Spleen (tissue), 11 donors: ENCODE measurements around the gene ARHGEF38. TPM values are rescaled to one million over a fixed set of nuclear protein-coding genes. Genes with fewer than 3 reads are reported as not detected.

Experiments
- DNase-seq: peaks from one replicate; pipeline ENCODE4 v3.0.0-alpha.2; 2020
- H3K27ac ChIP-seq, 8 donors: fragments of 200-600 bp; sonication (generic) in 7 of 8; 1 replicate in 4 of 8; 2 replicates in 4 of 8; pipeline versions ENCODE4 v1.5.0 to v1.8.0; 2016 to 2021; ENCODE audit warnings: inconsistent platforms in 4 of 8, mild to moderate bottlenecking in 4 of 8, moderate library complexity in 1 of 8
- H3K27me3 ChIP-seq, 7 donors: fragments of 200-600 bp; sonication (generic) in 6 of 7; replicated peaks in 1 of 7; 1 replicate in 4 of 7; 2 replicates in 3 of 7; pipeline versions ENCODE4 v1.5.0 to v1.8.0; 2016 to 2021; ENCODE audit warnings: inconsistent platforms in 3 of 7, mild to moderate bottlenecking in 1 of 7
- H3K36me3 ChIP-seq, 6 donors: fragments of 200-600 bp; sonication (generic) in 5 of 6; 1 replicate in 4 of 6; 2 replicates in 2 of 6; pipeline versions ENCODE4 v1.5.0 to v1.8.0; 2016 to 2021; ENCODE audit warnings: inconsistent platforms in 2 of 6
- H3K4me1 ChIP-seq, 6 donors: fragments of 200-600 bp; sonication (generic) in 5 of 6; 1 replicate in 3 of 6; 2 replicates in 3 of 6; pipeline versions ENCODE4 v1.5.0 to v1.8.0; 2016 to 2021; ENCODE audit warnings: inconsistent platforms in 3 of 6
- H3K4me3 ChIP-seq, 8 donors: fragments of 200-600 bp; sonication (generic) in 7 of 8; 1 replicate in 4 of 8; 2 replicates in 4 of 8; pipeline versions ENCODE4 v1.5.0 to v1.8.0; 2016 to 2021; ENCODE audit warnings: inconsistent platforms in 4 of 8, mild to moderate bottlenecking in 4 of 8, moderate library complexity in 2 of 8
- H3K9me3 ChIP-seq, 8 donors: fragments of 200-600 bp; sonication (generic) in 7 of 8; 1 replicate in 4 of 8; 2 replicates in 4 of 8; pipeline versions ENCODE4 v1.5.0 to v1.8.0; 2016 to 2021; ENCODE audit warnings: inconsistent platforms in 4 of 8
- CTCF ChIP-seq, 11 experiments: fragments of 200-600 bp in 7 of 11; fragments of 450-650 bp in 4 of 11; sonication (generic) in 4 of 11; IDR thresholded peaks in 8 of 11; conservative IDR thresholded peaks in 3 of 11; 1 replicate in 7 of 11; 2 replicates in 4 of 11; pipeline versions ENCODE4 v1.4.0 to v1.8.0; 2016 to 2021; ENCODE audit warnings: antibody characterized with exemption in 11 of 11, inconsistent platforms in 4 of 11, mild to moderate bottlenecking in 1 of 11
- POLR2A ChIP-seq, 3 donors: fragments of 450-650 bp; IDR thresholded peaks; one replicate each; pipeline ENCODE4 v1.5.1; 2017; ENCODE audit warnings: antibody characterized with exemption in 3 of 3, mild to moderate bottlenecking in 1 of 3
- POLR2AphosphoS5 ChIP-seq, 3 donors: sonication (generic); formaldehyde crosslinking; IDR thresholded peaks; one replicate each; pipeline ENCODE4 v1.5.1; 2017; ENCODE audit warnings: antibody characterized with exemption in 3 of 3
- WGBS, 5 donors: extraction: QIAGEN DNeasy Blood & Tissue Kit in 3 of 5; methylation state at CpG; one replicate each; pipeline versions ENCODE4 v1.1.5 to v1.1.7; 2013 to 2018; 5-methylcytosine and 5-hydroxymethylcytosine counted together
- intact Hi-C: fragments of 100-400 bp; cut with DNase I; formaldehyde crosslinking; loops from one replicate; pipeline ENCODE4 v1.15.0; 2023; ENCODE audit warnings: low total_unique reads
- polyA plus RNA-seq, 3 donors: library from polyadenylated mRNA; stranded (reverse); fragments of 200-250 nt; gene quantifications; one replicate each; pipeline ENCODE4 v1.2.1, GENCODE V29; 2013
- total RNA-seq, 7 donors: library from RNA; depleted of rRNA in 3 of 7; stranded (reverse); fragments of >200 nt in 3 of 7; fragmentation: NEBNext Ultra II Directional in 4 of 7; extraction: Animal tissue kit (Norgen Biotek cat#: 25700) in 4 of 7; gene quantifications; one replicate each; pipeline versions ENCODE4 v1.1.0 to v1.2.1, GENCODE V29; 2016 to 2021
- donor health status: healthy with polysubstance abuse.
- donor health status: DM: no; HTN: no; CAD: no; lungs with moderate emphysema.
- donor health status: DM: no; HTN: no; CAD: no.
- donor health status: Bipolar disorder and iron deficiency.
- donor health status: healthy.
- donor health status: DM: no; HTN: no; CAD: no.
- donor health status: DM: yes; HTN: yes; CAD: no.

Gene ARHGEF38
- total and polyA plus RNA-seq, 10 donors, result not detected

- Histone ChIP-seq H3K27me3 (no peaks in the 10 kb centered on the region), H3K4me1 (no peaks in the 10 kb centered on the region), H3K9me3 (peaks cover 0 to 6% (median 0%) of the 10 kb centered on the region in 8 donors), H3K4me3 (no peak overlapping the region), H3K36me3 (no peaks in the 10 kb centered on the region), H3K27ac (no peak overlapping the region)
- intact Hi-C loops, result no loop called here
- TF ChIP-seq POLR2AphosphoS5 (IDR thresholded peaks at IDR 0.05) (no peak), CTCF (IDR thresholded peaks at IDR 0.05 in 8 of 11, conservative IDR thresholded peaks at IDR 0.05 in 3 of 11) (no peak), POLR2A (IDR thresholded peaks at IDR 0.05) (no peak)
- WGBS, 5 donors, result 51 to 78% (median 71%) methylated on average over 3 of the region's 3 CpGs
- DNase-seq, result no peak
These were observed 10.4 kb upstream of the ARHGEF38 start for GRCh38 chr4:105542039-105542438.

- no peaks in the 10 kb centered on the region for H3K27me3 ChIP-seq
- H3K4me1 ChIP-seq, result no peaks in the 10 kb centered on the region
- no peak for DNase-seq
- H3K27ac ChIP-seq, result no peak overlapping the region
- H3K4me3 ChIP-seq, result no peak overlapping the region
- intact Hi-C loops, result no loop called here
- H3K9me3 ChIP-seq, result peaks cover 0 to 6% (median 0%) of the 10 kb centered on the region in 8 donors
- TF ChIP-seq POLR2AphosphoS5 (IDR thresholded peaks at IDR 0.05) (no peak), POLR2A (IDR thresholded peaks at IDR 0.05) (no peak), CTCF (IDR thresholded peaks at IDR 0.05 in 8 of 11, conservative IDR thresholded peaks at IDR 0.05 in 3 of 11) (no peak)
- no peaks in the 10 kb centered on the region for H3K36me3 ChIP-seq
These were observed 9.1 kb upstream of the ARHGEF38 start for GRCh38 chr4:105543346-105543745.

GRCh38 chr4:105543881-105544280, 8.5 kb upstream of the ARHGEF38 start:
- Histone ChIP-seq H3K9me3 (peaks cover 0 to 6% (median 0%) of the 10 kb centered on the region in 8 donors), H3K4me1 (no peaks in the 10 kb centered on the region), H3K36me3 (no peaks in the 10 kb centered on the region), H3K4me3 (no peak overlapping the region), H3K27me3 (no peaks in the 10 kb centered on the region), H3K27ac (no peak overlapping the region)
- TF ChIP-seq CTCF (IDR thresholded peaks at IDR 0.05 in 8 of 11, conservative IDR thresholded peaks at IDR 0.05 in 3 of 11) (no peak), POLR2AphosphoS5 (IDR thresholded peaks at IDR 0.05) (no peak), POLR2A (IDR thresholded peaks at IDR 0.05) (no peak)
- DNase-seq, result no peak
- intact Hi-C loops, result no loop called here

GRCh38 chr4:105544520-105545286, 7.7 kb upstream of the ARHGEF38 start:
- Histone ChIP-seq H3K9me3 (no peaks in the 10 kb centered on the region), H3K27ac (no peak overlapping the region), H3K4me3 (no peak overlapping the region), H3K27me3 (no peaks in the 10 kb centered on the region), H3K36me3 (no peaks in the 10 kb centered on the region), H3K4me1 (no peaks in the 10 kb centered on the region)
- intact Hi-C loops, result no loop called here
- 42 to 82% (median 61%) methylated on average over 1 of the region's 1 CpG for WGBS, 5 donors
- DNase-seq, result no peak
- TF ChIP-seq POLR2AphosphoS5 (IDR thresholded peaks at IDR 0.05) (no peak), POLR2A (IDR thresholded peaks at IDR 0.05) (no peak), CTCF (IDR thresholded peaks at IDR 0.05 in 8 of 11, conservative IDR thresholded peaks at IDR 0.05 in 3 of 11) (no peak)
